Caco-2 (cell line): ENCODE data around the gene C16orf74. TPM values are rescaled to one million over a fixed set of nuclear protein-coding genes. Genes with fewer than 3 reads are reported as not detected.

Experiments used
- BruUV-seq: library from RNA; stranded (reverse); fragments of 400-500 nt; replicated peaks from 2 replicates; lab custom pipeline; 2021; lab: Mats Ljungman, UMichigan
- CTCF ChIA-PET: fragments of 300-600 bp; sonication (Branson Sonifier 250); formaldehyde crosslinking; loops from one replicate; lab custom pipeline; 2022; ENCODE audit warnings: antibody characterized with exemption; lab: Charles Lee
- POLR2A ChIA-PET: fragments of 300-600 bp; sonication (Branson Sonifier 250); formaldehyde crosslinking; loops from one replicate; lab custom pipeline; 2022; ENCODE audit warnings: antibody characterized with exemption; lab: Charles Lee
- DNase-seq, 2 experiments: peaks; one replicate each; pipeline versions ENCODE4 v3.0.0 to v3.0.0-alpha.2; 2020 to 2022
- H3K27me3 ChIP-seq: replicated peaks from 2 replicates; pipeline ENCODE4 v1.6.0; 2011; ENCODE audit warnings: low read length; ENCODE audit not compliant: control insufficient read depth, insufficient read depth
- H3K36me3 ChIP-seq: 2 replicates; pipeline ENCODE4 v1.5.1; 2011; ENCODE audit warnings: low read length; ENCODE audit not compliant: control insufficient read depth, insufficient read depth
- H3K4me1 ChIP-seq: fragments of 250-450 bp; sonication (Bioruptor Pico); 2 replicates; pipeline ENCODE4 v1.5.1; 2020; ENCODE audit warnings: mild to moderate bottlenecking
- H3K4me3 ChIP-seq: 2 replicates; pipeline ENCODE4 v1.5.1; 2011; ENCODE audit warnings: low read depth, mild to moderate bottlenecking, control low read depth, low read length
- H3K9me3 ChIP-seq: fragments of 250-450 bp; sonication (Bioruptor Pico); 2 replicates; pipeline ENCODE4 v1.5.1; 2020; ENCODE audit warnings: mild to moderate bottlenecking, moderate library complexity
- H3K27ac Mint-ChIP-seq: one replicate; pipeline ENCODE4 v1.8.0; 2022; ENCODE audit warnings: mixed read lengths; ENCODE audit not compliant: unreplicated experiment
- H3K27me3 Mint-ChIP-seq: one replicate; pipeline ENCODE4 v1.8.0; 2022; ENCODE audit warnings: mixed read lengths; ENCODE audit not compliant: insufficient read depth, unreplicated experiment
- H3K36me3 Mint-ChIP-seq: one replicate; pipeline ENCODE4 v1.8.0; 2022; ENCODE audit warnings: mild to moderate bottlenecking, mixed read lengths; ENCODE audit not compliant: insufficient read depth, unreplicated experiment
- H3K4me1 Mint-ChIP-seq: one replicate; pipeline ENCODE4 v1.8.0; 2022; ENCODE audit warnings: low read depth, mixed read lengths; ENCODE audit not compliant: unreplicated experiment
- H3K4me3 Mint-ChIP-seq: one replicate; pipeline ENCODE4 v1.8.0; 2022; ENCODE audit warnings: mild to moderate bottlenecking, moderate library complexity, mixed read lengths; ENCODE audit not compliant: unreplicated experiment
- H3K9me3 Mint-ChIP-seq: one replicate; pipeline ENCODE4 v1.8.0; 2022; ENCODE audit warnings: mixed read lengths; ENCODE audit not compliant: unreplicated experiment
- intact Hi-C: fragments of 100-400 bp; cut with micrococcal nuclease; formaldehyde crosslinking; loops from one replicate; pipeline ENCODE4 v1.10.0; 2022; ENCODE audit not compliant: unreplicated experiment
- total RNA-seq: library from RNA; stranded (reverse); gene quantifications from 2 replicates; pipeline ENCODE4 v1.2.3, GENCODE V29; 2022
- TF ChIP-seq, protein P1 (sequence below), 2 experiments: fragments of 200-600 bp in 1 of 2; IDR thresholded peaks; 1 replicate in 1 of 2; 2 replicates in 1 of 2; pipeline versions ENCODE4 v1.5.1 to v1.8.0; 2011 to 2022; ENCODE audit warnings: antibody characterized with exemption in 1 of 2, control low read depth in 1 of 2, inconsistent platforms in 1 of 2, low read depth in 1 of 2, low read length in 1 of 2, mild to moderate bottlenecking in 1 of 2, moderate library complexity in 1 of 2; ENCODE audit not compliant: insufficient read depth in 1 of 2, severe bottlenecking in 1 of 2, unreplicated experiment in 1 of 2

C16orf74 gene
- total RNA-seq, 1 experiment from 2014 or later = 4.0 TPM

DNA sequence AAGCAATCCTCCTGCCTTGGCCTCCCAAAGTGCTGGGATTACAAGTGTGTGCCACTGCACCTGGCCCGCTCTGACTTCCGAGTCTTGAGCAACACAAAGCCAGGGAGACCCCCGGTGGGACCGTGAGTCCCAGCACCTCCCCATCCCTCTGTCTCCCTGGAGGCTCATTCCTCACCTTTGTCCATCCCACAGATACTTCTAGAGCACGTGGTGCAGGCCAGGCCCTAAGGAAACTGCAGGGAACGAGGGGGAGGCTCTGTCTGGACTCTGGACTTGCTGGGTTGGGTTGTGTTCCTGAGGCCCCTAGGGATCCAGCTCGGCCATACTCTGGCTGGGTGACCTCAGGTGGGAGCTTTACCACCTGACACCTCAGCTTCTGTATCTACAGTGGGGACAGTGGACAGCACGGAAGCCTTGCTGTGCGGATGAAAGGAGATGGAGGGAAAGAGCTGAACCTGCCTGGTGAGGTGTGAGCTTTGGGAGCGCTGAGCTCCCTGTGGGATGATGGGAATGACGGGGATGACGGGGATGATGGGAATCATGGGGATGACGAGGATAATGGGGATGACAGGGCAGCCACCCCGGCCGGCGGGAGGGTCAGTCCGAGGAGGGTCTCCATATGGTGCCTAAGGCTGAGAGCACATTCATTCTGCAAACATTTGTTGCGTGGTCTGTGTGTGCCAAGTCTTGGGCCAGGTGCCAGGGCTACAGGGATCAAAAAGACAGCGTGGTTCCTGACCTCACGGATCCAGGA lies 26.6 kb downstream of the C16orf74 start:
- TF ChIP-seq, protein P1, sequence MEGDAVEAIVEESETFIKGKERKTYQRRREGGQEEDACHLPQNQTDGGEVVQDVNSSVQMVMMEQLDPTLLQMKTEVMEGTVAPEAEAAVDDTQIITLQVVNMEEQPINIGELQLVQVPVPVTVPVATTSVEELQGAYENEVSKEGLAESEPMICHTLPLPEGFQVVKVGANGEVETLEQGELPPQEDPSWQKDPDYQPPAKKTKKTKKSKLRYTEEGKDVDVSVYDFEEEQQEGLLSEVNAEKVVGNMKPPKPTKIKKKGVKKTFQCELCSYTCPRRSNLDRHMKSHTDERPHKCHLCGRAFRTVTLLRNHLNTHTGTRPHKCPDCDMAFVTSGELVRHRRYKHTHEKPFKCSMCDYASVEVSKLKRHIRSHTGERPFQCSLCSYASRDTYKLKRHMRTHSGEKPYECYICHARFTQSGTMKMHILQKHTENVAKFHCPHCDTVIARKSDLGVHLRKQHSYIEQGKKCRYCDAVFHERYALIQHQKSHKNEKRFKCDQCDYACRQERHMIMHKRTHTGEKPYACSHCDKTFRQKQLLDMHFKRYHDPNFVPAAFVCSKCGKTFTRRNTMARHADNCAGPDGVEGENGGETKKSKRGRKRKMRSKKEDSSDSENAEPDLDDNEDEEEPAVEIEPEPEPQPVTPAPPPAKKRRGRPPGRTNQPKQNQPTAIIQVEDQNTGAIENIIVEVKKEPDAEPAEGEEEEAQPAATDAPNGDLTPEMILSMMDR (IDR thresholded peaks at IDR 0.05; ENCODE audit: insufficient read depth in 1 of 2, low read depth in 1 of 2, low read length in 1 of 2, severe bottlenecking in 1 of 2, unreplicated experiment in 1 of 2) = no peak
- ChIA-PET POLR2A (interaction anchor here (0.6 kb wide), 1 partner anchor 19 kb away, joined by 4 read pairs; no protein-coding TSS in a partner anchor), CTCF (interaction anchor here (0.6 to 0.9 kb wide), 3 partner anchors 16 to 74 kb away, joined by 3 to 5 read pairs (median 3); partner anchors contain the start of gene GINS2)
- intact Hi-C loops = no loop called here
- Mint-ChIP-seq H3K36me3 (no peaks in the 10 kb centered on the region), H3K4me1 (peaks cover 7% of the 10 kb centered on the region), H3K27ac (peak overlapping the region; percentile 6), H3K4me3 (no peak overlapping the region), H3K9me3 (peaks cover 10% of the 10 kb centered on the region), H3K27me3 (no peaks in the 10 kb centered on the region)
- no peaks in the 10 kb centered on the region for H3K27me3 ChIP-seq
- no peak overlapping the region for H3K4me3 ChIP-seq
- no TSS peak for BruUV-seq
- peaks cover 11% of the 10 kb centered on the region for H3K4me1 ChIP-seq
- H3K9me3 ChIP-seq = peaks cover 9% of the 10 kb centered on the region
- DNase-seq = peak; percentile 58 to 83
- no peaks in the 10 kb centered on the region for H3K36me3 ChIP-seq

DNA sequence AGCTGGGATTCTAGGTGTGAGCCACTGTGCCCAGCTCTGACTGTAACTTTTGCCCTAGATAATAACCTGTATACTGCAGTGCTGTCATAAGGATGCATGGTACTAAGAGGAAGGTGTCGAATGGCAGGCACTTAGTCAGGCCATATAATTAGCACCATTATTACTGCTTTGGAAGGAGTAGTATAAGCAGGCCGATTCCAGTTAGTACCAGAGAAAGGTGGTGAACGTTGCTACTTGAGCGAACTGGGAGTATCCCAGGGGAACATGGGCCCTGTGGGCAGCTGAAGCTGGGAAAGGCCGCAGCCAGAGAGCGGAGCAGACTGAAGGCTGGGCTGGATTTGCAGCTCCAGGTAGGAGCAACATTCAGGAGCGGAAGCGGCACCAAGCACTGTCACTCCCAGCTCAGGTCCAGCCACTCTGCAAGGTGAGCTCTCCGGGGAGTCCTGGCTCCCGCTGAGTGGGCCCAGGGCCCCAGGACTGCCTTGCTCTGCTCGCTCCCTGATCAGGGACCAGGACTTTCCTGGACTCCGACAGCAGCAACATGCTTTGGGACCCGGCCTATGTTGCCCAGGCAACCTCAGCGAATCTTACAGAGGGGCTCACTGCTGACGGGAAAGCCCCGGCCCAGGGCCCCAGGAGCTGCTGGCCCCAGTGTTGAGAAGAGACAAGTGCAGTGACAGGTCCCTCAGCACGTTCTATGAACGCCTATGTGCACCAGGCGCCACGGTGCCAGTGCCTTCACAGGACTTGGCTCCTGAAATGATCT lies 28.6 kb downstream of the C16orf74 start:
- ChIA-PET POLR2A (no interaction called here), CTCF (no interaction called here)
- TF ChIP-seq, protein P1 (IDR thresholded peaks at IDR 0.05; ENCODE audit: insufficient read depth in 1 of 2, low read depth in 1 of 2, low read length in 1 of 2, severe bottlenecking in 1 of 2, unreplicated experiment in 1 of 2) = no peak
- Histone ChIP-seq H3K4me1 (peaks cover 11% of the 10 kb centered on the region), H3K4me3 (no peak overlapping the region), H3K9me3 (peaks cover 9% of the 10 kb centered on the region), H3K36me3 (no peaks in the 10 kb centered on the region), H3K27me3 (no peaks in the 10 kb centered on the region)
- Mint-ChIP-seq H3K27me3 (no peaks in the 10 kb centered on the region), H3K4me3 (no peak overlapping the region), H3K4me1 (peaks cover 7% of the 10 kb centered on the region), H3K36me3 (no peaks in the 10 kb centered on the region), H3K27ac (no peak overlapping the region), H3K9me3 (peaks cover 10% of the 10 kb centered on the region)
- no TSS peak for BruUV-seq
- intact Hi-C loops = no loop called here
- no peak for DNase-seq

DNA sequence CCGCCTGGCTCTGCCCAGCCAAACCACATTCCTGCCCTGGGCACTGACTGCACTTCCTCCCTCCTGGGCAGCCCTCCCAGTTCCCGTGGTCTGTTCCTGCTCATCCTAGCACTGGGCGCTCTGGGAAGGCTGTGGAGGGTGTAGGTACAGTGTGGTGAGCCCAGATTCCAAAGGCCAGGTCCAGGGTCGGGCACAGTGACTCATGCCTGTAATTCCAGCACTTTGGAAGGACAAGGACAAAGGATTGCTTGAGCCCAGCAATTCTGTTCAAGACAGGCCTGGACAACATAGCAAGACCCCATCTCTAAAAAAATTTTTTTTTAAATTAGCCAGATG lies 30.6 kb downstream of the C16orf74 start:
- no peaks in the 10 kb centered on the region for H3K27me3 ChIP-seq
- Mint-ChIP-seq H3K27me3 (no peaks in the 10 kb centered on the region), H3K4me3 (no peak overlapping the region), H3K9me3 (no peaks in the 10 kb centered on the region), H3K36me3 (no peaks in the 10 kb centered on the region), H3K27ac (no peak overlapping the region), H3K4me1 (peaks cover 7% of the 10 kb centered on the region)
- H3K9me3 ChIP-seq = peaks cover under 1% of the 10 kb centered on the region
- BruUV-seq = no TSS peak
- CTCF ChIA-PET = interaction anchor here (0.6 to 0.8 kb wide), 5 partner anchors 16 to 297 kb away, joined by 3 to 4 read pairs (median 3); no protein-coding TSS in a partner anchor
- POLR2A ChIA-PET = no interaction called here
- intact Hi-C loops = no loop called here
- peaks cover 11% of the 10 kb centered on the region for H3K4me1 ChIP-seq
- H3K36me3 ChIP-seq = no peaks in the 10 kb centered on the region
- TF ChIP-seq, protein P1 (IDR thresholded peaks at IDR 0.05; ENCODE audit: insufficient read depth in 1 of 2, low read depth in 1 of 2, low read length in 1 of 2, severe bottlenecking in 1 of 2, unreplicated experiment in 1 of 2) = no peak
- DNase-seq = no peak
- no peak overlapping the region for H3K4me3 ChIP-seq
